Ovary (tissue), 9 donors: ENCODE results near the gene ZNF117. TPM values are rescaled to one million over a fixed set of nuclear protein-coding genes. Genes with fewer than 3 reads are reported as not detected.

Source experiments
- DNase-seq, 5 donors: peaks; one replicate each; pipeline ENCODE4 v3.0.0-alpha.2; 2019 to 2020
- H3K27ac ChIP-seq, 2 donors: fragments of 200-600 bp; one replicate each; pipeline versions ENCODE4 v1.5.1 to v1.8.0; 2019 to 2022
- H3K27me3 ChIP-seq: fragments of 200-600 bp; one replicate; pipeline ENCODE4 v1.8.0; 2022
- H3K36me3 ChIP-seq: fragments of 200-600 bp; sonication (generic); one replicate; pipeline ENCODE4 v1.5.1; 2019
- H3K4me1 ChIP-seq: one replicate; pipeline ENCODE4 v1.8.1; 2013; ENCODE audit warnings: mild to moderate bottlenecking, moderate library complexity; ENCODE audit not compliant: insufficient read depth
- H3K4me3 ChIP-seq: fragments of 200-600 bp; sonication (generic); one replicate; pipeline ENCODE4 v1.5.1; 2017
- H3K9me3 ChIP-seq, 2 donors: fragments of 200-600 bp in 1 of 2; sonication (generic) in 1 of 2; one replicate each; pipeline versions ENCODE4 v1.5.1 to v1.8.1; 2013 to 2019; ENCODE audit warnings: mild to moderate bottlenecking in 1 of 2, moderate library complexity in 1 of 2
- EP300 ChIP-seq: sonication (generic); formaldehyde crosslinking; IDR thresholded peaks from one replicate; pipeline ENCODE4 v1.6.1; 2017; ENCODE audit warnings: antibody characterized with exemption
- POLR2A ChIP-seq: fragments of 450-650 bp; IDR thresholded peaks from one replicate; pipeline ENCODE4 v1.6.1; 2017; ENCODE audit warnings: antibody characterized with exemption, mild to moderate bottlenecking, moderate library complexity
- WGBS, 3 donors: extraction: QIAGEN DNeasy Blood & Tissue Kit in 1 of 3; methylation state at CpG; one replicate each; pipeline versions ENCODE4 v1.1.5 to v1.1.7; 2013 to 2017; 5-methylcytosine and 5-hydroxymethylcytosine counted together
- intact Hi-C, 4 donors: fragments of 100-400 bp; cut with DNase I; formaldehyde crosslinking; loops; one replicate each; pipeline versions ENCODE4 v1.11.0 to v1.15.1; 2022 to 2023
- polyA plus RNA-seq, 2 donors: library from polyadenylated mRNA; stranded (reverse); fragments of 200-250 nt in 1 of 2; fragments of 350-450 nt in 1 of 2; fragmentation: Illumina TruSeq in 1 of 2; extraction: RNeasy Lipid Tissue Mini Kit (QIAGEN cat#74804) in 1 of 2; gene quantifications; one replicate each; pipeline ENCODE4 v1.2.3, GENCODE V29; 2013 to 2014
- total RNA-seq, 7 donors: library from RNA; depleted of rRNA in 2 of 7; stranded (reverse); fragments of >200 nt in 2 of 7; fragmentation: NEBNext Ultra II Directional in 3 of 7; extraction: Animal tissue kit (Norgen Biotek cat#: 25700) in 3 of 7; gene quantifications; one replicate each; pipeline versions ENCODE4 v1.1.0 to v1.2.4, GENCODE V29; 2016 to 2023
- TF ChIP-seq, protein P1 (sequence below), 3 donors: fragments of 450-650 bp in 2 of 3; fragments of 200-600 bp in 1 of 3; IDR thresholded peaks; one replicate each; pipeline versions ENCODE4 v1.5.1 to v1.8.0; 2016 to 2022; ENCODE audit warnings: antibody characterized with exemption in 3 of 3, mild to moderate bottlenecking in 1 of 3
- donor health status: DM: no; HTN: no; CAD: no; lungs with moderate emphysema.
- donor health status: DM: no; HTN: no; CAD: no.
- donor health status: Bipolar disorder and iron deficiency.
- donor health status: DM: yes; HTN: yes; CAD: no.
- donor health status: DM: no; HTN: no; CAD: no.
- donor health status: DM: yes; HTN: yes; CAD: no.

The ZNF117 gene
- total and polyA plus RNA-seq, 9 donors = 2.9 to 18.4 (median 11.4) TPM

- no peak for DNase-seq
- Histone ChIP-seq H3K27me3 (no peaks in the 10 kb centered on the region), H3K4me3 (no peak overlapping the region), H3K9me3 (peaks cover 0 to 10% of the 10 kb centered on the region in 2 donors), H3K4me1 (no peaks in the 10 kb centered on the region), H3K27ac (no peak overlapping the region), H3K36me3 (no peaks in the 10 kb centered on the region)
- 95 to 98% (median 96%) methylated on average over 7 of the region's 7 CpGs for WGBS, 3 donors
- no peak for TF ChIP-seq EP300
- TF ChIP-seq, protein P1, sequence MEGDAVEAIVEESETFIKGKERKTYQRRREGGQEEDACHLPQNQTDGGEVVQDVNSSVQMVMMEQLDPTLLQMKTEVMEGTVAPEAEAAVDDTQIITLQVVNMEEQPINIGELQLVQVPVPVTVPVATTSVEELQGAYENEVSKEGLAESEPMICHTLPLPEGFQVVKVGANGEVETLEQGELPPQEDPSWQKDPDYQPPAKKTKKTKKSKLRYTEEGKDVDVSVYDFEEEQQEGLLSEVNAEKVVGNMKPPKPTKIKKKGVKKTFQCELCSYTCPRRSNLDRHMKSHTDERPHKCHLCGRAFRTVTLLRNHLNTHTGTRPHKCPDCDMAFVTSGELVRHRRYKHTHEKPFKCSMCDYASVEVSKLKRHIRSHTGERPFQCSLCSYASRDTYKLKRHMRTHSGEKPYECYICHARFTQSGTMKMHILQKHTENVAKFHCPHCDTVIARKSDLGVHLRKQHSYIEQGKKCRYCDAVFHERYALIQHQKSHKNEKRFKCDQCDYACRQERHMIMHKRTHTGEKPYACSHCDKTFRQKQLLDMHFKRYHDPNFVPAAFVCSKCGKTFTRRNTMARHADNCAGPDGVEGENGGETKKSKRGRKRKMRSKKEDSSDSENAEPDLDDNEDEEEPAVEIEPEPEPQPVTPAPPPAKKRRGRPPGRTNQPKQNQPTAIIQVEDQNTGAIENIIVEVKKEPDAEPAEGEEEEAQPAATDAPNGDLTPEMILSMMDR (IDR thresholded peaks at IDR 0.05) = no peak
- TF ChIP-seq POLR2A = no peak
- intact Hi-C loops = no loop called here
Measured at GRCh38 chr7:64990216-64990615, 620 bp downstream of the ZNF117 start.

GRCh38 chr7:64978497-64979203 lies 12.2 kb downstream of the ZNF117 start:
- WGBS, 3 donors = 97 to 98% (median 97%) methylated on average over 5 of the region's 5 CpGs
- intact Hi-C loops = no loop called here

GRCh38 chr7:64965594-64965993 lies 25.2 kb downstream of the ZNF117 start:
- Histone ChIP-seq H3K4me1 (no peaks in the 10 kb centered on the region), H3K4me3 (no peak overlapping the region), H3K36me3 (no peaks in the 10 kb centered on the region), H3K27ac (no peak overlapping the region), H3K27me3 (no peaks in the 10 kb centered on the region), H3K9me3 (no peaks in the 10 kb centered on the region)
- no peak for TF ChIP-seq EP300
- TF ChIP-seq, protein P1 (IDR thresholded peaks at IDR 0.05) = no peak
- TF ChIP-seq POLR2A = no peak
- no peak for DNase-seq
- intact Hi-C loops = no loop called here

More at GRCh38 chr7:64978497-64979203, 12.2 kb downstream of the ZNF117 start:
- Histone ChIP-seq H3K4me3 (no peak overlapping the region), H3K36me3 (no peaks in the 10 kb centered on the region), H3K9me3 (peaks cover 0 to 7% of the 10 kb centered on the region in 2 donors), H3K4me1 (no peaks in the 10 kb centered on the region), H3K27ac (no peak overlapping the region), H3K27me3 (no peaks in the 10 kb centered on the region)
- TF ChIP-seq POLR2A (no peak), EP300 (no peak)
- TF ChIP-seq, protein P1 (IDR thresholded peaks at IDR 0.05) = no peak
- DNase-seq = no peak

DNA sequence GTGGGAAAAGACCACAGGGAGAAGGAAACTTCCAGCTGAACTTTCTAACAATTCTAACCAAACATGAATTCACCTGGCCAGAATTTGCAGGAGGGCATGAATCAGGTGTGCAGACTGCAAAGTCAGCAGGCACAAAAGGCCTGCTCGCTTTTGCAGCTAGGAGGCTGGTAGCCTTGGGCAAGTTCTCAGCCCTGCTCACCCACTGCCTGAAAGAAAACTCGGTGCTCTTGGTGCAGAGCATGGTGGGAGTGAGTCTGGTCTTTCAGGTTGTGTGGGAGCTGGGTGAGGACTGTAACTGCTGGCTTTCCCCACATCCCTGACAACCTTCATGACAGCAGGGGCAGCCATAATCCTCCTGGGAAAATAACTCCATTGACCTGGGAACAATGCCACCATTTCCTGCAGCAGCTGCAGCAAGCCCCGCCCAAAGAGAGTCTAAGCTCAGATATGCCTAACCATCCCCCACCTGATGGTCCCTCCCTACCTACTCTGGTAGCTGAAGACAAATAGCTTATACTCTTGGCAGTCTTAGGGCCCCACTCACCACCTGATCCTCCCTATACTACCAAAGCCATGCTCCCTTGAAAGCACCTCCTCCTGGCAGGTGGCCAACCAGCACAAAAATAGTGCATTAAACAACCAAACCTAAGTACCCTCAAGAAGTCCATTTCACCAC lies 31.6 kb downstream of the ZNF117 start:
- no peak for DNase-seq
- intact Hi-C loops = loop anchor here in 1 of 4 donors (10.0 kb wide), 1 partner anchor 346 kb away; no protein-coding TSS in a partner anchor

More for the DNA sequence above, 31.6 kb downstream of the ZNF117 start:
- Histone ChIP-seq H3K27me3 (no peaks in the 10 kb centered on the region), H3K9me3 (no peaks in the 10 kb centered on the region), H3K27ac (no peak overlapping the region), H3K4me1 (no peaks in the 10 kb centered on the region), H3K4me3 (no peak overlapping the region), H3K36me3 (no peaks in the 10 kb centered on the region)
- 81 to 87% (median 85%) methylated on average over 3 of the region's 3 CpGs for WGBS, 3 donors
- no peak for TF ChIP-seq POLR2A
- TF ChIP-seq, protein P1 (IDR thresholded peaks at IDR 0.05) = no peak
- no peak for TF ChIP-seq EP300
